ENCODE measurements around the gene FRRS1L.

FRRS1L gene

DNA sequence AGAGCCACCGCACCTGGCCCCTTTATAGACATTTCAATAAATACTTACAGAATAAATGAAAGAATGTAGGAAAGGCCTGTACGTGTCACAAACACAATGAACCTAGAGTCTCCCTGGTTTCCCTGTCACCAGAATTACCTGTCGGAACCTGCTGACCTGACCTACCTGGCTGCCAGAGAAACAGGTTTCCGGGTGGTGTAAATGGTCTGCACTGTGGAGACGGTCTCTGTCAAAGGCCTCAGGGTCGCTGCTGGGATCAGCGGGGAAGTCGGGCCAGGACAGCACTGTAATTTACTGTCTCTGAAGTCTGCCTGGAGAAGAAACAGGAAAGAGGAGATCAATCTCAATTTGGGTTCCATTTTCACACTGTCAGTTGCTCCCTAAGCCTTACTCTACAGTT lies 9.3 kb upstream of the FRRS1L start:
- DNase-seq (ENCODE audit: low read depth), result no peak

DNA sequence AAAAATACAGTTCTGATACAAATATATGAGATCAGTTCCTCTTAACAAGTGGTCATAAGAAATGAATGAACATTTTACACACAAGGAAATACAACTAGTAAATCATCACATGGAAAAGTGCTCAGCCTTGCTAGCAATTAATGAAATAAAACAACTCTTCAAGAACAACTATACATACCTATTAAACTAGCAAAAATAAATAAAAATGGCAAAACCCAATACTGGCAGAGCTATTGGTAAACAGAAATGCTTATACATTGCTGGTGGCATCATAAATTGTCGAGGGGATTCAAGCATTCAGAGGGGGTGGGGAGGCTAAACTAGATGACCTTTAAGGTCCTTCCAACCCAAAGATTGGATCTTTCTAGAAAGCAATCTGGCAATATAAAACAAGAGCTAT lies 5.9 kb upstream of the FRRS1L start:
- DNase-seq (ENCODE audit: low read depth), result no peak

DNA sequence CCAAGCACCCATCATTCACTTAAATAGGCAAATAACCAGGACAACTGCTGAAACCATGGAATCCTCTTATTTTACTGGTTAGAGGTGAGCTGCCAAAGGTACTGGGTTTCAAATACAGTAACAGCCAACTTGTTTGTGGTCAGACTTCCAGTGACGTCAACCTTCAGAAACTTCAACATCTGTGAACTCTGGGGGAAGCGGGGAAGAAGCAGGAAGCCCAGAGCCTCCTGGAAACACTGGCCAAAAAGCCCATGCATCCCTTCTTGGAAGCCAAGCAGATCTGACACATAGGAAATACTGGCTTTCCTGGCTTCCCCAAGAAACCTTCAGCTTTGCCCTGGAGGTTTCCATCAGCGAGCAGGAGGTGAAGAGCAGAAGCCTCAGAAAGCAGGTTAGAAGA lies 4.9 kb upstream of the FRRS1L start:
- no peak for DNase-seq (ENCODE audit: low read depth)

DNA sequence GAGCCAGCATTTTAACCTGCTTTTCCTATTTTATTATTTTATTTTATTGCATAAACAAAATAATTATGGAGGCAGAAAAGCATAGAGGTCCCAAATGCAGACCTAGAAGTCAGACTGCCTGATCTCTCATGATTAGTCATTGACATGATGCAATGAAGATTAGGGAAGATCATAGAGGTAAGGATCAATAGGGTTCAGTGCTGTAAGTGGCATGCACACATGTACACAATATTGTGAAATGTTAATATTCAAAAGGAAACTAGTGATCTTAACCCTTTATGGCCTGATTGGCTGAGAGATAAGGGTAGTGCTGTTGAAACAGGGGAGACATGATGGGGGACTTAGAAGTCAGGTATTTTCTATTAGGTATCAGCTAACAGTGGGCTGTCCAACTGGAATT lies 1.1 kb upstream of the FRRS1L start:
- DNase-seq (ENCODE audit: low read depth), result no peak

DNA sequence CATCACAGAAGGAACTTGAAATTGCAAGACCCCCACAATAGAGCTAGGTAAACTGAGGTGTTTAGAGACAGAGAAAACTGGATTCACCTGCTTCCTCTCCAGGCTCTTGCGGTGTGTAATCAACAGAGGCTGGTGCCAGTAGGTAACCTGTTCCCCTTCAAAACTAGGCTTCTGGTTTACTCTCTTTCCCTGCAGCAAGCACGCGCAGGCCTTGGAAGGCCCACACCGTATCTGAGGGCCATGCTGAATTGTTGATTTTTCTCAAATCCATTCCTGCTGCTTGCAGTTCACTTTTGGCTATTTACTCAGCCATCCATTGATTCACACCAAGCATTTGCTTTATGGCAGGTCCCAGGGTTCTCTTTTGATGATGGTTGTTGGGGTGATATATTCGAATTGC lies 667 bp upstream of the FRRS1L start:
- DNase-seq (ENCODE audit: low read depth), result no peak

- DNase-seq (ENCODE audit: low read depth), result no peak
Measured at GRCh38 chr9:109166171-109166770, 778 bp downstream of the FRRS1L start.

- DNase-seq (ENCODE audit: low read depth), result no peak
Measured at GRCh38 chr9:109164042-109164441, 3.0 kb downstream of the FRRS1L start.

DNA sequence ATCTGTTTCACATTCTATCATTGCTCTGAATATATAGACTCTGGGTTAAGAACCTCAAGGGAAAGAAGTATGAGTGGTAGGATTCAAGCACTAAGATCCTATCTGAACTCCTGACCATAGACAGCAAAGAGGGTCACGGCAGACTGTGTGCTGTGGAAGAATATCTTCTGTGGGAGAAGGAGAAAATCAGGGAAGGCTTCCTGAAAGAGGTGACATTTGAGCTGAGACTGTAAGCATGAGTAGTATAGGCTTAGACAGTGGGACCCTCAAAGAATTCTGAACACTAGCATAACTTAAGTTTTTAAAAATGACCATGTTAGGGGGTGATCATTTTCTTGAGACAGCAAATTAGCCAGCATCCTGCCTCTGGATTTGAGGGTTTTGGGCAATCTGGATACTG lies 3.9 kb downstream of the FRRS1L start:
- no peak for DNase-seq (ENCODE audit: low read depth)

DNA sequence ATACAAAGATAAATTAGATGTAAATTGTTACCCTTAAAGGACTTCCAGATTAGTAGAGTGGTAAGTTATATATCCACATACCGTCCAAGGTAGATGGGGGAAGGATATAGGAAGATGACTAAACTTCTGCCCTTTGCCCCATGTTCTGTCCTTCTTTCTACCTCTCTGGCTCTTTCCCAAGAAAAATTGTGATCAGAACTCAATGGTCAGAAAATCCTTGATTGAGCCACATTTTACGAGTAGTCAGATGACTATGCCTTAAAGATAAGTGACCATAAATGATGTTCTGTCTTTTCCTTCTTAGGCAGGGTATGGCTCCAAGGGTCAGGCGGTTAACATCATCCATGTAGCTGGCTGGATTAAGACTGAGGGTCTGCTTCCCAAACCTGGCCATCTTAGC lies 4.4 kb downstream of the FRRS1L start:
- no peak for DNase-seq (ENCODE audit: low read depth)

DNA sequence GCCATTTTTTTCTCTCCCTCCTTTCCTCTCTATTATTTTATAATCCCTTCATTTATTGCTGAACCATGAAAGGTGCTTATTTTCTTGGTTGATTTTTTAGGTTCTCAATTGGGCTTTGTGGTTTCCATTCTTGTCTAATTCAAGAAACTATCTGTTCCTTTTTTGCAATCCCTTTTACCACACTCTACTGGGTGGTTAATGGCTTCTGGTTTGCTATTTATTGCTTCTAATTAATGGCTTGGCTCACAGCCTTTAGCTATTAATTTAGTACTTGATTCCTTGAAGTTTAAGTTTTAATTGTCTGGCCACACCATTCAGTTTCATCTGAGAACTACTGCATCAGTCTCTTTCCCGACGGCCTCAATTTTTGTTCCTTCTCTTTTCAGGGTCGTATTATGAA lies 5.6 kb downstream of the FRRS1L start:
- DNase-seq (ENCODE audit: low read depth), result no peak

- no peak for DNase-seq (ENCODE audit: low read depth)
Measured at GRCh38 chr9:109159583-109159982, 7.5 kb downstream of the FRRS1L start.

- DNase-seq (ENCODE audit: low read depth), result no peak
Measured at GRCh38 chr9:109158651-109159050, 8.4 kb downstream of the FRRS1L start.

DNA sequence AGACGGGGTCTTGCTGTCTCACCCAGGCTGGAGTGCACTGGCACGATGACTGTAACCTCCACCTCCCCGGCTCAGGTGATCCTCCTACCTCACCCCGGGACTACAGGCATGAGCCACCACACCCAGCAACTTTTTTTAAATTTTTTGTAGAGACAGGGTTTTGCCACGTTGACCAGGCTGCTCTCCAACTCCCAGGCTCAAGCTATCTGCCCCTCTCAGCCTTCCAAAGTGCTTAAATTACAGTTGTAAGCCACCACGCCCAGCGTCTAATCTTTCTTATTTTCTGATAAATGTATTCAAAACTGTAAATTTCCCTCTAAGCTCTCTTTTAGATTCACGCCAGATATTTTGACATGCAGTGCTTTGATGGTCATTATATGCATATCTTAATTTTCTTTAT lies 10.3 kb downstream of the FRRS1L start:
- DNase-seq (ENCODE audit: low read depth), result no peak

DNA sequence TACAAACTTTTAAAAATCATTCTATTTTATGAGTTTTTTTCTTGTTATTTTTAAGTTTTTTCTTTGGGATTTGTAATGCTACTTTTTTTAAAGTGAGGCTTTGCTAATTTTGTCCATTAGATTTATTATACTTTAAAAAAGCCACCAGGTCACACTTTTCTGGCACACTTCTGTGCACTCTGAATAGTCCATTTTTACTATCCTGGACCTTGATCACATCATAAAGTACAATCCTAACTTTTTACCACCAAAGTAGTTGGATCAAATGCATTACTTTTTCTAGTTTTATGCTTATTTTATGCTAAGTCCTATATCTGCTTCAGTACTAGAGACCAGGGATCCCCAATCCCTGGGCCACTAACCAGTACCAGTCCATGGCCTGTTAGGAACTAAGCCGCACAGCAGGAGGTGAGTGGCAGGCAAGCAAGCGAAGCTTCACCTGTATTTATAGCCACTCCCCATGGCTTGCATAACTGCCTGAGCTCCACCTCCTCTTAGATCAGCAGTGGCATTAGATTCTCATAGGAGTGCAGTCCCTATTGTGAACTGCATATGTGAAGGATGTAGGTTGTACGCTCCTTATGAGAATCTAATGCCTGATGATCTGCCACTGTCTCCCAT lies 16.0 kb downstream of the FRRS1L start:
- no peak for DNase-seq (ENCODE audit: low read depth)

DNA sequence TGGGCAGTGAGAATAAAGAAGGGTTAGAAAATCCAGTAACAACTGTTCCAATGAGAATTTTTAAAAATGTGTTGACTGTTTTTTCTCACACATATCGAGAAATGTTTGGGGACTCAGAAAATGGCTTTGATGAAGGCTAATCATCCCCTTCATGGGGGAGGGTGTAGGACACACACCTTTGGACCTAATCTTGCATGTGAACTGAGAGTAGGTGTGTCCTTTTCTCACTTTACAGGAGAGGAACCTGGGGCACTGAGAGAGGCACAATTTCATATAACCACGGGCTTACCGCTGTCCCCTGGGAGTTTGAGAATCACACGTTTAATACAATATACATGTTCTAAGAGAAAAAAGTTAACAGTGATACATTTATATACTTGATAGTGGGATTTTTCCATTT lies 17.3 kb downstream of the FRRS1L start:
- DNase-seq (ENCODE audit: low read depth), result no peak

- no peak for DNase-seq (ENCODE audit: low read depth)
Measured at GRCh38 chr9:109149089-109149488, 18.0 kb downstream of the FRRS1L start.

- no peak for DNase-seq (ENCODE audit: low read depth)
Measured at GRCh38 chr9:109145051-109145450, 22.0 kb downstream of the FRRS1L start.

GRCh38 chr9:109143881-109144562 lies 23.0 kb downstream of the FRRS1L start:
- no peak for DNase-seq (ENCODE audit: low read depth)

- no peak for DNase-seq (ENCODE audit: low read depth)
Measured at GRCh38 chr9:109141375-109141774, 25.7 kb downstream of the FRRS1L start.

DNA sequence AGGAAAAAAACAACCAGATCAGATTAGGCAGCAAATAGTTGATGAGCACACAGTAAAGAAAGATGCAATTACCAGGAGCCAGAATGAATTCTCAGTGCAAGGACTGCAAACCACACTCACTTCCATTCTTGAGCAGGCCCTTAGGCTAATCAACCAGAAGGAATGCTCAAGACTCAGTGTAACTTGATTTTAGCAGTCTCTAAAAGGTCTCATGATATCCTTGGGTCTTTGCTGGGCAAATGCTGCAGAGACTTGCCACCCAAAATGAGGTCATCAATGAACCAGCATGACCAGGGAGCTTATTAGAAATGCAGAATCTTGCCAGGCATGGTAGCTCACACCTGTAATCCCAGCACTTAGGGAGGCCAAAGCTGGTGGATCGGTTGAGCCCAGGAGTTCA lies 27.2 kb downstream of the FRRS1L start:
- no peak for DNase-seq (ENCODE audit: low read depth)

GRCh38 chr9:109138421-109138820 lies 28.6 kb downstream of the FRRS1L start:
- no peak for DNase-seq (ENCODE audit: low read depth)

DNA sequence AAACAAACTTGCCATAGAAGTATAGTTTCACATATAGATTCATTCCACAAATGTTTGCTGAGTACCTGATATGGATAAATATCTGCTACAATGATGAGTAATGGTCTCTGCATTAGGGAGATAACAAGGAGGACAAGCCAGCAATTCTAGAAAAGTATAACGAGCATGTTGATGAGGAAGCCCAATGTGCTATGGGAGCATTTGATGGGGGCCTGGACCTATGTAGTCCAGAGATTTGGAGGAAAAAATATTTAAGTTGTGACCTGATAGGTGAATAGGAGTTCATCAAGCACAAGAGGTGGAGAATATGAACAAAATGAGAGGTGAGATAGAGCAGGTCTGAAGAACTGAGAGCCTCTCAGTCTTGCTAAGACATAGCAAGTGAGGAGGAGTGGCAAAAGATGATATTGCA lies 32.9 kb downstream of the FRRS1L start:
- no peak for DNase-seq (ENCODE audit: low read depth)

- no peak for DNase-seq (ENCODE audit: low read depth)
Measured at GRCh38 chr9:109133533-109133932, 33.5 kb downstream of the FRRS1L start.

DNA sequence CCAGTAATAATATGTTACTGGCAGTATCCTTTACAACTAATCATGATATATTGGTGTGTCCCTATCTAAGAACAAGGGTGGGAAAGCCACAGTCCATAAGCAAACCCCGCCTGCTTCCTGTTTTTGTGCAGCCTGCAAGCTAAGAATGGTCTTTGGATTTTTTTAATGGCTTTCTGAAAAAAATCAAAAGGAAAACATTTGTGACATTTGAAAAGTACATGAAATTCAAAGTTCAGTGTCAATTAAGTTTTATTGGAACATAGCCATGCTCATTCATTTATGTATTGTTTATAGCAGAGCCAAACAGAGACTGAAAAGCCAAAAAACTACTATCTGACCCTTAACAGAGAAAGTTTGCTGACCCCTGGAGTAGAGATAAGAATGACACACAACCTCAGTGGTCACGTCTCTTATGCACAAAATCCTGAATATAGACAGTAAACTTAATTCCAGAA lies 34.5 kb downstream of the FRRS1L start:
- no peak for DNase-seq (ENCODE audit: low read depth)

All from HS-27A (cell line).